Measurements from ENCODE around the gene JAML.
"Not testable (repeated sequence)": the region's sequence is repeated elsewhere in the genome, so short reads cannot be mapped to it uniquely, and the experiment has no call there.

The JAML gene

GRCh38 chr11:118192817-118193216, 32.0 kb downstream of the JAML start:
- not testable (repeated sequence) for DNase-seq

GRCh38 chr11:118190942-118191506, 33.8 kb downstream of the JAML start:
- not testable (repeated sequence) for DNase-seq

GRCh38 chr11:118186346-118187107, 38.3 kb downstream of the JAML start:
- no peak for DNase-seq

- DNase-seq, result no peak
Observed at GRCh38 chr11:118184784-118185579, 39.8 kb downstream of the JAML start.

GRCh38 chr11:118183691-118184090, 41.1 kb downstream of the JAML start:
- not testable (repeated sequence) for DNase-seq

- DNase-seq, result no peak
Observed at GRCh38 chr11:118180300-118180703, 44.5 kb downstream of the JAML start.

- no peak for DNase-seq
Observed at GRCh38 chr11:118176778-118177134, 48.1 kb downstream of the JAML start.

- no peak for DNase-seq
Observed at GRCh38 chr11:118175993-118176777, 48.6 kb downstream of the JAML start, which contains the start of gene SCN2B. Gene SCN2B (minus strand): TSS chr11:118176639. CDS start chr11:118176431, 208 bp downstream.

GRCh38 chr11:118175031-118175992, 49.5 kb downstream of the JAML start:
- no peak for DNase-seq

GRCh38 chr11:118174006-118174567, 50.7 kb downstream of the JAML start:
- DNase-seq, result no peak

GRCh38 chr11:118172356-118172755, 52.5 kb downstream of the JAML start:
- DNase-seq, result no peak

- DNase-seq, result peak; percentile 37 to 66 (median 59)
Observed at GRCh38 chr11:118171269-118172062, 53.3 kb downstream of the JAML start.

GRCh38 chr11:118170882-118171268, 53.9 kb downstream of the JAML start:
- DNase-seq, result no peak

- no peak for DNase-seq
Observed at GRCh38 chr11:118170231-118170630, 54.6 kb downstream of the JAML start.

GRCh38 chr11:118169300-118170140, 55.3 kb downstream of the JAML start:
- no peak for DNase-seq

GRCh38 chr11:118168751-118169150, 56.1 kb downstream of the JAML start:
- no peak for DNase-seq

- DNase-seq, result no peak
Observed at GRCh38 chr11:118168316-118168715, 56.5 kb downstream of the JAML start.

GRCh38 chr11:118167906-118168305, 56.9 kb downstream of the JAML start:
- no peak for DNase-seq

- DNase-seq, result no peak
Observed at GRCh38 chr11:118167253-118167652, 57.6 kb downstream of the JAML start.

All from T-helper 1 cell (primary cell).